ENCODE data around the gene RRP12. TPM values are rescaled to one million over a fixed set of nuclear protein-coding genes. Genes with fewer than 3 reads are reported as not detected.
"Not testable (repeated sequence)": the region's sequence is repeated elsewhere in the genome, so short reads cannot be mapped to it uniquely, and the experiment has no call there.

Gene RRP12
- total RNA-seq, 1 experiment from 2014 or later: 19.3 TPM

- no peak for DNase-seq (ENCODE audit: low read depth)
Measured at GRCh38 chr10:97367126-97367649, 34.0 kb downstream of the RRP12 start.

GRCh38 chr10:97366572-97366971 is 34.6 kb downstream of the RRP12 start:
- no peak for DNase-seq (ENCODE audit: low read depth)

- no peak for DNase-seq (ENCODE audit: low read depth)
Measured at GRCh38 chr10:97365761-97366351, 35.3 kb downstream of the RRP12 start.

- no peak for DNase-seq (ENCODE audit: low read depth)
Measured at GRCh38 chr10:97363071-97363470, 38.1 kb downstream of the RRP12 start.

GRCh38 chr10:97362310-97363033 is 38.7 kb downstream of the RRP12 start:
- no peak for DNase-seq (ENCODE audit: low read depth)

GRCh38 chr10:97361537-97361901 is 39.6 kb downstream of the RRP12 start:
- no peak for DNase-seq (ENCODE audit: low read depth)

- DNase-seq (ENCODE audit: low read depth): no peak
Measured at GRCh38 chr10:97360705-97361536, 40.2 kb downstream of the RRP12 start.

GRCh38 chr10:97358781-97359180 is 42.4 kb downstream of the RRP12 start:
- no peak for DNase-seq (ENCODE audit: low read depth)

GRCh38 chr10:97358349-97358748 is 42.8 kb downstream of the RRP12 start:
- DNase-seq (ENCODE audit: low read depth): no peak

GRCh38 chr10:97356918-97357317 is 44.2 kb downstream of the RRP12 start:
- DNase-seq (ENCODE audit: low read depth): no peak

- DNase-seq (ENCODE audit: low read depth): no peak
Measured at GRCh38 chr10:97356318-97356914, 44.7 kb downstream of the RRP12 start.

- DNase-seq (ENCODE audit: low read depth): no peak
Measured at GRCh38 chr10:97355571-97355975, 45.6 kb downstream of the RRP12 start.

GRCh38 chr10:97353945-97354344 is 47.2 kb downstream of the RRP12 start:
- DNase-seq (ENCODE audit: low read depth): no peak

- DNase-seq (ENCODE audit: low read depth): no peak
Measured at GRCh38 chr10:97349752-97350513, 51.2 kb downstream of the RRP12 start.

- DNase-seq (ENCODE audit: low read depth): no peak
Measured at GRCh38 chr10:97347317-97347716, 53.8 kb downstream of the RRP12 start.

- DNase-seq (ENCODE audit: low read depth): not testable (repeated sequence)
Measured at GRCh38 chr10:97343664-97344063, 57.5 kb downstream of the RRP12 start.

GRCh38 chr10:97341416-97341815 is 59.7 kb downstream of the RRP12 start:
- no peak for DNase-seq (ENCODE audit: low read depth)

GRCh38 chr10:97338041-97338440 is 63.1 kb downstream of the RRP12 start:
- DNase-seq (ENCODE audit: low read depth): no peak

GRCh38 chr10:97336942-97337831 is 64.0 kb downstream of the RRP12 start:
- DNase-seq (ENCODE audit: low read depth): peak; percentile 10

- no peak for DNase-seq (ENCODE audit: low read depth)
Measured at GRCh38 chr10:97336446-97336845, 64.7 kb downstream of the RRP12 start.

Measured in M059J (cell line).